Renal cortex interstitium (tissue), 11 donors: Measurements from ENCODE around the gene RPTOR. TPM values are rescaled to one million over a fixed set of nuclear protein-coding genes. Genes with fewer than 3 reads are reported as not detected.

ENCODE experiments used
- DNase-seq, 11 donors: peaks; one replicate each; pipeline ENCODE4 v3.0.0-alpha.2; 2013; ENCODE audit warnings: low read depth in 9 of 11, low spot score in 4 of 11; ENCODE audit errors: extremely low read depth in 1 of 11
- polyA plus RNA-seq, 3 donors: library from polyadenylated mRNA; unstranded; fragments of 120-200 nt; gene quantifications; one replicate each; pipeline ENCODE4 v1.2.1, GENCODE V29; 2013; ENCODE audit not compliant: insufficient read length in 3 of 3

The RPTOR gene
- polyA plus RNA-seq, 3 donors: 17.2 to 22.5 (median 21.4) TPM

DNA sequence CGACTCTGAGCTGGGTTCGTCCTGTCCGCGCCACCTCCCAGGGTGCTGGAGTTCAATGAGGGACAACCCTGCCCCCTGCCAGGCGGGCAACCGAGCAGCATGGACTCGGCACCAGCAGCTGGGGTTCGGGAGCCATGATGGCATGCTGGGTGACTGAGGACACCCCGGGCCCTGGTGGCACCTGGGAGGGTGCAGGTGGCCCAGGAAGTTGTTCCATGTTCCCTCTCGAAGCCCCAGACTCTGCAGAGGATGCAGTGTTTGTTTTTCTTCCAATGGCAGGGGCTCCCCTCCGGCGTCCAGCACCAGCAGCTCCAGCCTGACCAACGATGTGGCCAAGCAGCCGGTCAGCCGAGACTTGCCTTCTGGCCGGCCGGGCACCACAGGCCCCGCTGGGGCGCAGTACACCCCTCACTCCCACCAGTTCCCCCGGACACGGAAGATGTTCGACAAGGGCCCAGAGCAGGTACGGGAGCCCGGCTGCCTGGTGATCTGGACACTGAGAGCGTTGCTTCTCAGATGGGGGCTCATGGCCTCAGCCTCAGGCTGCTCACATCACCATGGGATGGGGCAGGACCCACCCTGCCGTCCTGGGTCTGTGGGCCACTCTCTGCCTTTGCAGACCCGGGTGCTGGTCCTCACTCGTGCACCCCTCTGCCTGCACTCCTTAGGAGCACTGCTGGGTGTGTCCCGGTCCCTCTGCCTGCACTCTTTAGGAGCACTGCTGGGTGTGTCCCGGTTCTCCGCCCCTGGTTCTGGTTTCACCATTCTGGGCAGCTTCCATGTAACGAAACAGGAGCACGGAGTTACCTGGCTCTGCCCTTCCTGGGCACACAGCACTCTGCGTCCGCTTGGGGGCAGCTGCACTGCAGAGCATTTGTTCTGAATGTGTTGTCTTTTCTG is 378.8 kb downstream of the RPTOR start:
- DNase-seq: no peak

DNA sequence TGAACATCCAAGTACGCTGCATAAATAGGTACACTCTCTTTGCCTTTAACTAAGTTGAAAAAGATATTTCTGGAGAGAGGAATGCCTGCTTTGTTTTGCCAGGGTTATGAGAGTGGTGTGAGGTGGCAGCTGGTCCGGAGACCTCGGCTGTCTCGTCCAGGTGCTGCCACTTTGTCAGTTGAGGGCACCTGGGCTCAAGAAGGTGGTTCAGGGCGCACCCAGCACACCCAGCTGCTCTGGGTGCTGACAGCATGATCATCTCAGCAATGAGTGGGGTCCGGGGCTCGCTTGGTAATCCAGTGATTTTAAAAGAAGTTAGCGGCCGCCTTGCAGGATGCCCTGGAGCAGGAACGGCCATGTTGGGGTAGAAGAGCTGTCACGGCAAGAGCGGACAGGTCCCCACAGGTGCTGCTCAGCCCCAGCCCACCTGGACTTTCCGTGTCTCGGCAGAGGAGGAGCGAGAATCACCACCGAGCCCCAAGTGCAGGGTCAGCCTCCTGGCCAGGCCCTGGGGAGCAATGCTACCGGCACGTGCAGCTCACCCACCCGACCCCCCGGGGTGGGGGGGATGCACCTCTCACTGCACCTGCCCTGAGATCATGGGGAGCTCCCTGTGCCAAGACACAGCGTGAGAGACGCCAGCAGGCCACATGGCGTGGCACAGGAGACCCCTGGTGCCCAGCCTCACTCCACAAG is 379.6 kb downstream of the RPTOR start:
- DNase-seq: no peak

- DNase-seq: no peak
Measured at GRCh38 chr17:80924807-80925610, 380.4 kb downstream of the RPTOR start.

GRCh38 chr17:80925688-80926335 is 381.2 kb downstream of the RPTOR start:
- no peak for DNase-seq

DNA sequence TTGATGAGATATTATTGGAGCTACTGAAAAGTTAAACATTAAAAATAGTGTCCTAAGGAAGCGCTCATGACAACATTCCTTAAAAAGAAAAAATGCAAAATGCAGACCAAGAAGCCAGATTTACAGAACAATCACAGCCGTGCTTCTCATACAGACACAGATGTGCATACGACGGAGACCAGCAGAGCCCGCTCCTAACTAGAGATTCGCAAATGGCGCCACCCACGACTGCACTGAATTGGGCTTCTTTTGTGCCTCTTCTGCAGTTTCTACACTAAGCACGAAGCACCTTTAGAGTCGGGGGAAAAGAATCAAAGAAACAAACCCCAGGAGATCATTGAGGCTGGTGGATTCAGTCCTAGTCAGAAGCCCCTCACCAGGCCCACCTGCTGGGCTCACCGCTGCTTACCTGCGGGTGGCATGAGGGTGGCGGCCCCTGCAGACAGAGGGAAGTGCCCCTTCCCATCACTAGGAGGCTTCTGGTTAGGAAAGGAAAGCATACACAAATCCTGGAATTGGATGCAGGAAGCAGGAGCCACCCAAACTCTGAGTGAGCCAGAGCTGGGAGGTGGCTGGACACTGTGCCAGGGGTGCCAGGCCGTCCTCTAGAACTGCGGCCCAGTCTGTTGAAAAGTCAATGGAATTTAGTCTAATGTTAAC is 382.1 kb downstream of the RPTOR start:
- DNase-seq: no peak

GRCh38 chr17:80927791-80928216 is 383.2 kb downstream of the RPTOR start:
- no peak for DNase-seq

GRCh38 chr17:80929449-80929848 is 384.8 kb downstream of the RPTOR start:
- DNase-seq: no peak

DNA sequence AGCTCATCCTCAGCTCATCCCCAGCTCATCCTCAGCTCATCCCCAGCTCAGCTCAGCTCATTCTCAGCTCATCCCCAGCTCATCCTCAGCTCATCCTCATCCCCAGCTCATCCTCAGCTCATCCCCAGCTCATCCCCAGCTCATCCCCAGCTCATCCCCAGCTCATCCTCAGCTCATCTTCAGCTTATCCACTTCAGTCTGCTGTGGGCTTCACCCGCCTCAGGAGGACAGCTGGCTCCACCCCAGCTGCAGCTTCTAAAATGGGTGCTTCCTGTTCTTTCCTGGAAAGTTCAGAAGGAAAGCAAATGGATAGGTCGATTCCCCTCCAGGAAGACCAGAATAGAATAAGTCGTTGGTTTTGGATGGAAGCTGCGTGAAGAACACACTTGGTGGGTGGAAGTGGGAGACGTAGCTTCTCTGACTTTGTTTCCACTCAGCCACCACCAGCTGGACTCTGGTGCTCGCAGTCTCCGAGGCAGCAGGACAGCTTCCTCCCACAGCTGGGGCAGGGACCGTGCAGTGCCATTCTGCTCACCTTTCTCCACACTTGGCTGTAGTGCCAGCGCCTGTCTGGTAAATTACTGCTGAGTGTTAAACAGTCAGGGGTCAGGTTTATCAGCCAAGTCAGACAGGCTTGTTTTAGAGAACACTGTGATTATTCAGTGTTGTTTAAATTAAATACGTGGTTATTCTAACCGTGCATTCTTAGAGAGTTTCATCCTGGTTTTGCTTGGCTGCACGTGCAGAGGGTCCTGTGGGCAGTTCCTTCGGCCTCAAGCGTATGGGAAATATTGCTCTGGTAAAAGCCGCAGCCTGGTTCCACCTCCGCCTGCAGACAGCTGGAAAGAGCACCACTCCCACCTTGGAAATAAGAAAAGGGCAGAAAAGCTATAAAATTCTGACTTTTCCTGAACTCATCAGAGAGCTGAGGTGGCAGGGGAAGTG is 386.0 kb downstream of the RPTOR start:
- DNase-seq: no peak

- DNase-seq: peak in 3 of 11 donors; percentile 52 to 66 (median 57)
Measured at GRCh38 chr17:80931421-80932265, 387.0 kb downstream of the RPTOR start.

- no peak for DNase-seq
Measured at GRCh38 chr17:80935526-80935925, 390.9 kb downstream of the RPTOR start.

DNA sequence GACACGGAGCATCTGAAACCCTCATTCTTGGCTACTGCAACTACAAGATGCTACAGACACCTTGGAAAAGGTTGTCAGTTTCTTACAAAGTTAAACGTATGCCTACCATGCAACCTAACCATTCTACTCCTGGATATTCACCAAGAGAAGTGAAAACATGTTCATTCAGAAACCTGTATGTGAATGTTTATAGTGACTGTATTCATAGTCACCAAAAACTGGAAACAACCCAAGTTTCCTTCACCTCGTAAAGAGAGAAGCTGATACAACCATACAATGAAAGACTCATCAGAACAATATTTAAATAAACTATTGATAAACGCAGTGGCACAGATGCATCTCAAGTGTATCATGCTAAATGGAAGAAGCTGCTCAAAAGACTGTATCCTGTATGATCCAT is 391.6 kb downstream of the RPTOR start:
- DNase-seq: no peak

GRCh38 chr17:80936723-80937122 is 392.1 kb downstream of the RPTOR start:
- no peak for DNase-seq

- no peak for DNase-seq
Measured at GRCh38 chr17:80937462-80938381, 393.1 kb downstream of the RPTOR start.

DNA sequence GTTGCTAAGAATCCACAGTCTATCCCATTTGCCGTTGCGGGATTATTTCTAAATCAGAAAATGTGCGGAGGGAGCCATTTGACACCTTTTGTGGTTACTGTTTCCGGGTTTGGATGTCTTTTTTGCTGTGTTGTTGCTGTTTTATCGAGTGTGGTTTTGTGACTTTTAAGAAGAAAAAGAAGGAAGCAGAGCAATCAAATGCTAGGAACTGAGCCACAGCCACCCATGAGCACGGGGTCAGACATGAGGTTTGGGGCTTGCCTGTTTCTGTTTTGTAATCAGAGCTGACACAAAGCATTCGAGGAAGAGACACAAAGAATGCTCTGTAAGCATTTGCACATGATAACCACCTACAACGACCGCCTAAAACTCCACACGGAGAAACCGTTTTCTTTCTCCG is 393.9 kb downstream of the RPTOR start:
- DNase-seq: no peak
